ENCODE data around the gene AGPAT2.

The AGPAT2 gene

DNA sequence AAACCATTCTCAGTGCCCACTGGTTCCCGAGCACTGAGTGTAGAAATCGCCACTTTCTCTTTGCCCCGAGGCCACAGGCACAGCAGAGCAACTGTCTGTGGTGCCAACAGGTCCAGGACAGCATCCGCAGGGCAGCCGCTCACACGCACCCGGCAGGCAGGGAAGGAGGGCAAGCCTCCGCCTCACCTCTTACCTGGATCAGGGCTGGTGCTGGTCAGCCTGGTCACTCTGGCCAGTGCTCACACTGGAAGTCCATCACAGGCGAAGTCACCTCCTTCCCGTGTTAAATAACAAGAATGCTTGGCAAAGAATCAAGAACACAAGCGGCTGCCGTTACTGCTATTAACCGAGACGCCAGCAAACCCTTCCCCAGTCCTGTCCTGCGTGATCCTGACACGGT lies 38.9 kb upstream of the AGPAT2 start:
- Histone ChIP-seq H3K4me1 (ENCODE audit: control insufficient read depth, insufficient read depth, low read length) (peaks cover 10% of the 10 kb centered on the region), H3K27me3 (ENCODE audit: control insufficient read depth, insufficient read depth, low read length) (peaks cover 7% of the 10 kb centered on the region), H3K36me3 (ENCODE audit: control insufficient read depth, insufficient read depth, low read length) (peaks cover 50% of the 10 kb centered on the region), H3K9me3 (ENCODE audit: control insufficient read depth, insufficient read depth, low read length) (no peaks in the 10 kb centered on the region), H3K4me3 (ENCODE audit: low read depth, low read length) (peak overlapping the region; percentile 80), H3K9ac (ENCODE audit: low read depth, low read length) (no peak overlapping the region)

- H3K9me3 ChIP-seq (ENCODE audit: control insufficient read depth, insufficient read depth, low read length) = no peaks in the 10 kb centered on the region
- H3K27me3 ChIP-seq (ENCODE audit: control insufficient read depth, insufficient read depth, low read length) = peaks cover 7% of the 10 kb centered on the region
- H3K4me3 ChIP-seq (ENCODE audit: low read depth, low read length) = peak overlapping the region; percentile 80
- peaks cover 10% of the 10 kb centered on the region for H3K4me1 ChIP-seq (ENCODE audit: control insufficient read depth, insufficient read depth, low read length)
- H3K9ac ChIP-seq (ENCODE audit: low read depth, low read length) = no peak overlapping the region
- H3K36me3 ChIP-seq (ENCODE audit: control insufficient read depth, insufficient read depth, low read length) = peaks cover 50% of the 10 kb centered on the region
Observed at GRCh38 chr9:136725612-136726011, 38.4 kb upstream of the AGPAT2 start.

DNA sequence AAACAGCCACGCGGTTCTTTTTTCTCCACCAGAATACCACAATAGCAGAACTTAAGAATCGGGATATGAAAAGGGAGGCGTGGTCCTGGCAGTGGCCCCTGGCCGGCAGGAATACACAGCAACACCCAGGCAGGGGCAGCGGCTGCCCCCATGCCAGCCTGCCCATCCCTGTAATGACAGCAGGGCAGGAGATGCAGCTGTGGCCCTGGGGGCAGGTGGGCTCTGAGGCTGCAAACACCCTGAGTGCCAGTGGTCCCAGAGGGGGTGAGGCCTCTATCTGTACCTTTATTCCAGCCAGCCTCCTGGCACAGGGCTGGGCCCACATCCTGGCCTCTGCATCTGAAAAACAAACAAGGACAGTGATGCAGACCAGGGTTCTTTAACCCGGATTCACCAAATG lies 37.5 kb upstream of the AGPAT2 start:
- no peaks in the 10 kb centered on the region for H3K9me3 ChIP-seq (ENCODE audit: control insufficient read depth, insufficient read depth, low read length)
- H3K27me3 ChIP-seq (ENCODE audit: control insufficient read depth, insufficient read depth, low read length) = peaks cover 7% of the 10 kb centered on the region
- H3K36me3 ChIP-seq (ENCODE audit: control insufficient read depth, insufficient read depth, low read length) = peaks cover 50% of the 10 kb centered on the region
- H3K4me3 ChIP-seq (ENCODE audit: low read depth, low read length) = no peak overlapping the region
- no peak overlapping the region for H3K9ac ChIP-seq (ENCODE audit: low read depth, low read length)
- H3K4me1 ChIP-seq (ENCODE audit: control insufficient read depth, insufficient read depth, low read length) = peaks cover 10% of the 10 kb centered on the region

- Histone ChIP-seq H3K27me3 (ENCODE audit: control insufficient read depth, insufficient read depth, low read length) (peaks cover 2% of the 10 kb centered on the region), H3K36me3 (ENCODE audit: control insufficient read depth, insufficient read depth, low read length) (peaks cover 50% of the 10 kb centered on the region), H3K9me3 (ENCODE audit: control insufficient read depth, insufficient read depth, low read length) (no peaks in the 10 kb centered on the region), H3K9ac (ENCODE audit: low read depth, low read length) (no peak overlapping the region), H3K4me1 (ENCODE audit: control insufficient read depth, insufficient read depth, low read length) (peaks cover 10% of the 10 kb centered on the region), H3K4me3 (ENCODE audit: low read depth, low read length) (no peak overlapping the region)
Observed at GRCh38 chr9:136723989-136724388, 36.7 kb upstream of the AGPAT2 start.

- no peaks in the 10 kb centered on the region for H3K9me3 ChIP-seq (ENCODE audit: control insufficient read depth, insufficient read depth, low read length)
- H3K4me3 ChIP-seq (ENCODE audit: low read depth, low read length) = no peak overlapping the region
- no peak overlapping the region for H3K9ac ChIP-seq (ENCODE audit: low read depth, low read length)
- H3K4me1 ChIP-seq (ENCODE audit: control insufficient read depth, insufficient read depth, low read length) = peaks cover 10% of the 10 kb centered on the region
- H3K27me3 ChIP-seq (ENCODE audit: control insufficient read depth, insufficient read depth, low read length) = no peaks in the 10 kb centered on the region
- H3K36me3 ChIP-seq (ENCODE audit: control insufficient read depth, insufficient read depth, low read length) = peaks cover 51% of the 10 kb centered on the region
Observed at GRCh38 chr9:136723362-136723976, 36.2 kb upstream of the AGPAT2 start.

DNA sequence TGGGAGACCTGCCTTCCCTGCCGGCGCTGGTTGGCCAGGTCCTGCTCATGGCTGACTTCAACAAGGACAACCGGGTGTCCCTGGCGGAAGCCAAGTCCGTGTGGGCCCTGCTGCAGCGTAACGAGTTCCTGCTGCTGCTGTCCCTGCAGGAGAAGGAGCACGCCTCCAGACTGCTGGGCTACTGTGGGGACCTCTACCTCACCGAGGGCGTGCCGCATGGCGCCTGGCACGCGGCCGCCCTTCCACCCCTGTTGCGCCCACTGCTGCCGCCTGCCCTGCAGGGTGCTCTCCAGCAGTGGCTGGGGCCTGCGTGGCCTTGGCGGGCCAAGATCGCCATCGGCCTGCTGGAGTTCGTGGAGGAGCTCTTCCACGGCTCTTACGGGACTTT lies 35.7 kb upstream of the AGPAT2 start:
- H3K4me3 ChIP-seq (ENCODE audit: low read depth, low read length) = no peak overlapping the region
- H3K9me3 ChIP-seq (ENCODE audit: control insufficient read depth, insufficient read depth, low read length) = no peaks in the 10 kb centered on the region
- H3K9ac ChIP-seq (ENCODE audit: low read depth, low read length) = no peak overlapping the region
- no peaks in the 10 kb centered on the region for H3K27me3 ChIP-seq (ENCODE audit: control insufficient read depth, insufficient read depth, low read length)
- peaks cover 10% of the 10 kb centered on the region for H3K4me1 ChIP-seq (ENCODE audit: control insufficient read depth, insufficient read depth, low read length)
- H3K36me3 ChIP-seq (ENCODE audit: control insufficient read depth, insufficient read depth, low read length) = peaks cover 54% of the 10 kb centered on the region

- Histone ChIP-seq H3K4me1 (ENCODE audit: control insufficient read depth, insufficient read depth, low read length) (peaks cover 10% of the 10 kb centered on the region), H3K4me3 (ENCODE audit: low read depth, low read length) (no peak overlapping the region), H3K36me3 (ENCODE audit: control insufficient read depth, insufficient read depth, low read length) (peaks cover 54% of the 10 kb centered on the region), H3K9me3 (ENCODE audit: control insufficient read depth, insufficient read depth, low read length) (no peaks in the 10 kb centered on the region), H3K27me3 (ENCODE audit: control insufficient read depth, insufficient read depth, low read length) (no peaks in the 10 kb centered on the region), H3K9ac (ENCODE audit: low read depth, low read length) (no peak overlapping the region)
Observed at GRCh38 chr9:136722093-136722968, 35.1 kb upstream of the AGPAT2 start.

DNA sequence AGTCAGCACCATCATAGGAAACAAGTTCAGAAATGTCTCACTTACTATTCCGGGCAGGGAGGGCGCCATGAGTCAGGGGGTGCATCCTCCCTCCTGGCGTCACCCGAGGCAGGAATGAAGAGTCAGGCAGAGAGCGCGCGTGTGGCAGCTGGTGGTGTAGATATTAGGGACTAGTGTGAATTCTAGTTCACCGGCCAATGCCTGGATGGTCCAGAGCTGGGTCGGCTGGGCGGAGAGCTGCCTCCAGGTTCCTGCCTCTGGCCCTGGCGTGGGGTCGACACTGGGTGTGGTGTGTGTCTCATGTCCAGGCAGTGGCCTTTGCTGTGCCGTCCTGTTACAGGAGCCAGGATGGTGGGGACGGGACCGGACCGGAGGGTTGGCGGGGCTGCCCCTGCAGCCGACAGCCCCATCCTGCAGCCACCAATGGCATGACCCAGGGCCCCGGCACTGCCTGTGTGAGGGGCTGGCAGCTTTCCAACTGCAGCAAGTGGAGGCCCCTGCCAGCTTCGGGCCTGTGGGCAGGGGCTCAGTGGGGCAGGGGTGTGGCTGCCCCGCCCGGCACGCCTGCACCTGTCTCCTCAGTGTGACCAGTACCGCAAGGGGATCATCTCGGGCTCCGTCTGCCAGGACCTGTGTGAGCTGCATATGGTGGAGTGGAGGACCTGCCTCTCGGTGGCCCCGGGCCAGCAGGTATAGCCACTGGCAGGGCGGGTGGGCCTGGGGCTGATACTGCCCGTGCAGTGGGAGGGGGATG lies 34.3 kb upstream of the AGPAT2 start:
- no peaks in the 10 kb centered on the region for H3K27me3 ChIP-seq (ENCODE audit: control insufficient read depth, insufficient read depth, low read length)
- H3K4me1 ChIP-seq (ENCODE audit: control insufficient read depth, insufficient read depth, low read length) = peaks cover 6% of the 10 kb centered on the region
- H3K9me3 ChIP-seq (ENCODE audit: control insufficient read depth, insufficient read depth, low read length) = no peaks in the 10 kb centered on the region
- H3K4me3 ChIP-seq (ENCODE audit: low read depth, low read length) = no peak overlapping the region
- no peak overlapping the region for H3K9ac ChIP-seq (ENCODE audit: low read depth, low read length)
- peaks cover 52% of the 10 kb centered on the region for H3K36me3 ChIP-seq (ENCODE audit: control insufficient read depth, insufficient read depth, low read length)

- H3K36me3 ChIP-seq (ENCODE audit: control insufficient read depth, insufficient read depth, low read length) = peaks cover 46% of the 10 kb centered on the region
Observed at GRCh38 chr9:136720898-136721338, 33.7 kb upstream of the AGPAT2 start.

GRCh38 chr9:136720251-136720897 lies 33.1 kb upstream of the AGPAT2 start:
- H3K36me3 ChIP-seq (ENCODE audit: control insufficient read depth, insufficient read depth, low read length) = peaks cover 41% of the 10 kb centered on the region
- no peak overlapping the region for H3K4me3 ChIP-seq (ENCODE audit: low read depth, low read length)
- H3K9ac ChIP-seq (ENCODE audit: low read depth, low read length) = no peak overlapping the region
- no peaks in the 10 kb centered on the region for H3K4me1 ChIP-seq (ENCODE audit: control insufficient read depth, insufficient read depth, low read length)
- H3K9me3 ChIP-seq (ENCODE audit: control insufficient read depth, insufficient read depth, low read length) = no peaks in the 10 kb centered on the region
- H3K27me3 ChIP-seq (ENCODE audit: control insufficient read depth, insufficient read depth, low read length) = no peaks in the 10 kb centered on the region

More at GRCh38 chr9:136720898-136721338, 33.7 kb upstream of the AGPAT2 start:
- Histone ChIP-seq H3K4me3 (ENCODE audit: low read depth, low read length) (no peak overlapping the region), H3K9ac (ENCODE audit: low read depth, low read length) (no peak overlapping the region), H3K27me3 (ENCODE audit: control insufficient read depth, insufficient read depth, low read length) (no peaks in the 10 kb centered on the region), H3K4me1 (ENCODE audit: control insufficient read depth, insufficient read depth, low read length) (peaks cover 2% of the 10 kb centered on the region), H3K9me3 (ENCODE audit: control insufficient read depth, insufficient read depth, low read length) (no peaks in the 10 kb centered on the region)

DNA sequence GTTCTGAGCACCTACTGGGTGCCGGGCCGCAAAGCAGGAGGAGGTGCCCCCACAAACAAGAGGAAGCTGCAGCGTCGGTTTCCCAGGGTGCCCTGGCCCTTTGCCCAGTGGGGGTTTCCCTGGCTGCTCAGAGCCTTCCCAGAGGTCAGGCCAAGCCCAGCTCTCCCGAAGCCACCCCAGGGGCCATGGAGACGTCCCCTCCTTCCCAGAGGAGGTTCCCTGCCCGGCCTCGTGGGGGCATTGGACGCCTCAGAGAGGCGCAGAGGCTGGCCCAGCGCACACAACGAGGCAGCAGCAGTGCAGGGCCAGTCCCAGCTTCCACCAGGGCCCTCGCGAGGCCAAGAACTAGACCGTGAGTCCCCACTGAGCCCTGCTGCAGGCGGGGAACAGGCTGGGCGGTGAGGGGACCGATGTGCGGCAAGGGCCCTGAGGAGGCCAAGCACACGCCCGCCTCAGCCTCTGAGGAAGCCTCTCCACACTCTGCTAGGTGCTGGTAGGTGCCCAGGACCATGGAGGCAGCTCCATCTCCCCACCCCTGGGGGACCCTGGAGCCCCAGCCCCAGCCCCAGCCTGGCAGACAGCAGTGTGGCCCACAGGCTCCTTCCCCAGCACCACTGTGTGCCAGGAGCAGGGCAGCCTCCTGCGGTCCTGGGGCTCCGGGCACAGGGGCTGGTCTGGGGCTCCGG lies 32.1 kb upstream of the AGPAT2 start:
- Histone ChIP-seq H3K27me3 (ENCODE audit: control insufficient read depth, insufficient read depth, low read length) (no peaks in the 10 kb centered on the region), H3K4me3 (ENCODE audit: low read depth, low read length) (no peak overlapping the region), H3K9ac (ENCODE audit: low read depth, low read length) (no peak overlapping the region), H3K4me1 (ENCODE audit: control insufficient read depth, insufficient read depth, low read length) (no peaks in the 10 kb centered on the region), H3K9me3 (ENCODE audit: control insufficient read depth, insufficient read depth, low read length) (no peaks in the 10 kb centered on the region), H3K36me3 (ENCODE audit: control insufficient read depth, insufficient read depth, low read length) (peaks cover 39% of the 10 kb centered on the region)
